Medulla oblongata (tissue), 1 donor: ENCODE results near the gene CACNA1E.

ENCODE experiments used
- DNase-seq: peaks from one replicate; pipeline ENCODE4 v3.0.0-alpha.2; 2015; ENCODE audit errors: extremely low spot score

CACNA1E gene

GRCh38 chr1:181680871-181681270 is 197.6 kb downstream of the CACNA1E start:
- no peak for DNase-seq

DNA sequence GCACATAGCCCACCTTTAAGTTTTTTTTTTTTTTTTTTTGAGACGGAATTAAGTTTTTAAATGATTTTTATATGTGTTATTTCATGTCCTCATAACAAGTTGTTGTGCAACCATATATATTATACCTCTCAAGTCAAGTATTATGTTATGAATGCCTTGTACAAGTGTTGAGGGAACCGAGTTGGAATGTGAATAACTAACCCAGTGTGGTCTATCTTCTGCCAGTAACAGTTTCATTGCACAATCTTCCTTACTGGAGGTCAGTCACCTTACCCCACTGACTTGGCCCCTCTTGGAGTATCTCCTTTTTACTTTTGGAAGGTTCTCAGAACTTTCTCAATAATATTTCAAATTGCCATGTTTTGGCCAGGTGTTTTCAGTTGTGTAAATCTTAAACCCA is 201.9 kb downstream of the CACNA1E start:
- DNase-seq: no peak

GRCh38 chr1:181701891-181702290 is 218.6 kb downstream of the CACNA1E start:
- no peak for DNase-seq

- DNase-seq: no peak
These were observed 221.2 kb downstream of the CACNA1E start for GRCh38 chr1:181704546-181704945.

- no peak for DNase-seq
These were observed 228.5 kb downstream of the CACNA1E start for GRCh38 chr1:181711820-181712219.

GRCh38 chr1:181712711-181713110 is 229.4 kb downstream of the CACNA1E start:
- peak; percentile 64 for DNase-seq

GRCh38 chr1:181714428-181714827 is 231.1 kb downstream of the CACNA1E start:
- DNase-seq: no peak

DNA sequence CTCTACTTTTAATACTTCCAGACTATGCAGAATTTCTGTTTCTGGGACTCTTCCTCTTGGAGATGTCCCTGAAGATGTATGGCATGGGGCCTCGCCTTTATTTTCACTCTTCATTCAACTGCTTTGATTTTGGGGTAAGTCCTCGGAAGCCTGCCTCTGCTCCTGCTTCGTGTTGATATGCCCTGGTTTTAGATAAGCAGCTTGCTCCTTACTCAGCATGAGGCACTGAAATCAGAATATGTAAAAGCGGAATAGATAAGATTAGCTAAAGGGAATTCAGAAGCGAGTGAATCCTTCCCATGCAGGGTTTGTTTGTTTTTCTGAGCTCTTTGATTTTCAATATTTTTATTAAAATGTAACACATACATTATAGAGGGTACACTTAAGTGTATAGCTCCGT is 234.7 kb downstream of the CACNA1E start:
- no peak for DNase-seq

GRCh38 chr1:181726320-181727012 is 243.1 kb downstream of the CACNA1E start:
- DNase-seq: no peak

DNA sequence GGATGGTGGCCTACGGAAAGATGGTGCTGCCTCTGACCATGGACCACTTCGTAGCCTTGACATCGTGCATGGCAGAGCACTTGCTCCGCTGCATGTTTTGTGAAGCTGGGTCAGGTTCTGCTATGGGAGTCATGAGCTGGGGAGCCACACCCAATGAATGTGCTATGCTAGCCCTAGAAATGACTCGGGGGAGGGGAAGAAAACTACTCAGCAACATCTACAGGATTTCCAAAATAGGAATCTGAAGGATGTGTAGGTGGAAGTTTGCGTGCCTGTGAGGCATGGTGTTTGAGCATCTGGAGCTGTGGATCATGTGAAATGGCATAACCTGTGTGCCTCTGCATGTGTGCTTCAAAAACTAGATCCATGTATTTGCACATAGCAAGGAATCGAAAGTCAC is 247.3 kb downstream of the CACNA1E start:
- no peak for DNase-seq

DNA sequence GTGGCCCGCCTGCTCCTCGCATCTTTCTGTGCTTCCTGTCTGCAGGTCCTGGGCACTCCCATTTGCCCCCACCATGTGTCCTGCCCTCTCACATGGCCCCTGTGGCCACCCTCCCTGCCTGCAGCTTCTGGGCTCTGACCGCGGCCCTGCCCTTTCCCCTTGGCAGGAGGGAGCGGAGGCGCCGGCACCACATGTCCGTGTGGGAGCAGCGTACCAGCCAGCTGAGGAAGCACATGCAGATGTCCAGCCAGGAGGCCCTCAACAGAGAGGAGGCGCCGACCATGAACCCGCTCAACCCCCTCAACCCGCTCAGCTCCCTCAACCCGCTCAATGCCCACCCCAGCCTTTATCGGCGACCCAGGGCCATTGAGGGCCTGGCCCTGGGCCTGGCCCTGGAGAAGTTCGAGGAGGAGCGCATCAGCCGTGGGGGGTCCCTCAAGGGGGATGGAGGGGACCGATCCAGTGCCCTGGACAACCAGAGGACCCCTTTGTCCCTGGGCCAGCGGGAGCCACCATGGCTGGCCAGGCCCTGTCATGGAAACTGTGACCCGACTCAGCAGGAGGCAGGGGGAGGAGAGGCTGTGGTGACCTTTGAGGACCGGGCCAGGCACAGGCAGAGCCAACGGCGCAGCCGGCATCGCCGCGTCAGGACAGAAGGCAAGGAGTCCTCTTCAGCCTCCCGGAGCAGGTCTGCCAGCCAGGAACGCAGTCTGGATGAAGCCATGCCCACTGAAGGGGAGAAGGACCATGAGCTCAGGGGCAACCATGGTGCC is 249.1 kb downstream of the CACNA1E start:
- no peak for DNase-seq

DNA sequence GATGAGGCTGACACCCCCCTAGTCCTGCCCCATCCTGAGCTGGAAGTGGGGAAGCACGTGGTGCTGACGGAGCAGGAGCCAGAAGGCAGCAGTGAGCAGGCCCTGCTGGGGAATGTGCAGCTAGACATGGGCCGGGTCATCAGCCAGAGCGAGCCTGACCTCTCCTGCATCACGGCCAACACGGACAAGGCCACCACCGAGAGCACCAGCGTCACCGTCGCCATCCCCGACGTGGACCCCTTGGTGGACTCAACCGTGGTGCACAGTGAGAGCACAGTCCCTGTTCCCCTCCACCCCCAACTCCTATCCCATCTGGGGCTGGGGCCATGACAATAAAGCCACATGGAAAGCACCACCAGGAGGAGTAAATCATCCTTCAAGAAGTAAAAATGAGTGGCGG is 250.2 kb downstream of the CACNA1E start:
- DNase-seq: no peak

DNA sequence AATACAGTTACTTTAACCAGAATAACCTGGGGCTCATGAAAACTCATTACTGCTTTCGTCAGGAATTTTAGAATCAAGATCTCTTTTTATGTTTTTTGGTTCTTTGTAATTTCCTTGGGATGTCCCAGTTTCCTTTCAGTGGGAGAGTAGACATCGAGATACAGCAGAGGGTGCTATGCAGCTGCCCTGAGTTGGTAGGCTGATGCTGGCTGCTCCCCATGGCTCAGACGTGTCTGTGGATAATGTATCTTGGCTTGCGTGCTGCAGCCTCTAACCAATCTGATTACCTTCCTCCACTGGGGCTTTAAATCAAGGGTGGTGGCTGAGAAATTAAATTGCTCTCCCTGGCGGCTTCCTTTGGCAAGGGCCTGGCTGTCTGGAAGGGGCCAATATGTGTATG is 253.7 kb downstream of the CACNA1E start:
- peak; percentile 18 for DNase-seq

DNA sequence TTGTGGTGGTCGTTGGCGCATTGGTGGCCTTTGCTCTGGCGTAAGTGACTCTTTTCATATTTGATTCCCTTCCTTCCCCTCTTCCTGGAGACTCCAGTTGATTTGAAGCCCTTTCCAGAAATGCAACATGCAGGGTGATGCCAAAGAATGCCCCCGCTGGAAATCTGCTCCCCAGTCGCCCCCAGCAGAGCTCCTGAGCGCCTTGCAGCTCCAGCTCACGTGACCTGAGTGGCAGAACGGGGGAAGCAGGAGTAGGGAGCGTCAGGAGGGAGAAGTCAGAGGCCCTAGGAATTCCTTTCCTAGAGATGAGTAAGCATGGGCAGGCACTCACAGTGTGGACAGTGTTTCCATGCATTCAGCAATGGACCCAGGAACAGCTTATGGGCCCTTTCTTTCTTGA is 255.9 kb downstream of the CACNA1E start:
- DNase-seq: no peak

GRCh38 chr1:181742426-181742825 is 259.1 kb downstream of the CACNA1E start:
- no peak for DNase-seq

DNA sequence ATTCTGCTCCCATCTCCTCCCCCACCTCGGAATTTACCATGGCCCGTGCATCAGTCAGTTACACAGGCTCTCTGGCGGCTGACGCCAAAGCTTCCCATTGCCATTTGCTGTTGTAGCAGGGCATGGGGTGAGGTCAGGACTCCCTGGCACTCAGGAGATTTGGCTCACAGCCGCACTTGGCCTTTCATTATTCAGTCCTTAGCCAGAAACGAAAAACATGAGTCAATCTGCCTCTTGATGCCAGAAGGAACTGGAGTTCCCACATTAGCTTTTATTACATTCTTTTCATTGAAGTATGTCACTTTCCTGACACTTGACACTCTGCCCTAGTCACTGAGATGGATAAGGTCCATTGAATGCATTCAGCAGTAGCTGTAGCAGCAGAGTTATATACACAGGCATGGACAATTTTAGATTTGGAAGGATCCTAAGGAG is 260.6 kb downstream of the CACNA1E start:
- DNase-seq: peak; percentile 66

GRCh38 chr1:181746224-181746623 is 262.9 kb downstream of the CACNA1E start:
- no peak for DNase-seq

DNA sequence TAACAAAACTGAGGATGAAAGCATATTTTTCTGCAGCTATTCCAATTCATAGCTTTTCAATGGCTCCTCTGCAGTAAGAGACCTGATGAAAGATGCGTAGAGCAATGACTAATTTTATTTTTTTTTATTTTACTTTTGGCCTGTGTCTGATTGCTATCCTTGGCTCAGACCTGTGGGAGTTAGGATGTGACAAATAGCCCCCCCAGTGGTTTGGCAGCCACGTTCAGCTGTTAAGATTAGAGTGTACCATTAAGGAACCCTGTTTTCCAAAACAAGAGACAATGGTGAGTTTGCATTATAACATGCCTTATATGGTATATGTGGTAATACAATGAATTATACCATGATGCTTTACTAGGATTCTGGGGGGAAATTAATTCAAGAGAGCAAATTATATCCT is 264.7 kb downstream of the CACNA1E start:
- DNase-seq: no peak

DNA sequence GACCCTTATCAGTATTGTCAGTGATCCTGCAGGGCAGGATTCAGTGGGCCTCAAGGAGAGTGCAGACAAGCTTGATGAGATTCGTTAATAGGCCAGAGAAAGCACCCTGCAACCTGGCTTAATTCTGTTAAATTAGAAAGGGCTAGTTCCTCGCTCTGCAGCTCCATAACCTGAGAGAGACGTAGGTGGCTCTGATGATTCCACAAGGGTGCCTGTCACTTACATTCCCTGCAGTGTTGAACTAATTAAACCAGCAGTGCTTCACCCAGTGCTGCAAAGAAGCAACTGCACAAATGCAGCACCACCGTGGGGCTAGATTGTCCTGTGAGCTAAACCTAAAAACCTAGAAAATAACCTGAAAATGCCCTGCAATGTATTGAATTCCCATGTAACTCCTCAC is 270.8 kb downstream of the CACNA1E start:
- no peak for DNase-seq

- DNase-seq: no peak
These were observed 276.2 kb downstream of the CACNA1E start for GRCh38 chr1:181759481-181759880.

DNA sequence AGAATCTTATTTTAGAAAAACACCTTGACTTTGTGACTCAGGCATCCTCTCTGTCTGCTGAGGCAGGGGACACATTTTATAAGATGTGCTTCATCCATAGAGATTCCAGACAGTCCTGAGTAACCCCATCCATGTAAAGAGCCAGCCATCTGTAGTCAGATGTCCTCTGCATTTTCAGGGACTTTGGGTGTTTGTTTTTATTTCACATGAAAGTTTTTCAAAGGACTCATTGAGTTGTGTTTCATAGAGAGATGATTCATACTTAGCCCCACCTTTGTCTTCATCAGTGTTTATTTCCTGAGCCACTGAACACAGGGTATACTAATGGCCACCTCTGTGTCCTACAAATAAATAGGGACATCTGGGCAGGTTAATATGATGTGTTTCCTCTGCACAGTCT is 280.4 kb downstream of the CACNA1E start:
- DNase-seq: no peak

DNA sequence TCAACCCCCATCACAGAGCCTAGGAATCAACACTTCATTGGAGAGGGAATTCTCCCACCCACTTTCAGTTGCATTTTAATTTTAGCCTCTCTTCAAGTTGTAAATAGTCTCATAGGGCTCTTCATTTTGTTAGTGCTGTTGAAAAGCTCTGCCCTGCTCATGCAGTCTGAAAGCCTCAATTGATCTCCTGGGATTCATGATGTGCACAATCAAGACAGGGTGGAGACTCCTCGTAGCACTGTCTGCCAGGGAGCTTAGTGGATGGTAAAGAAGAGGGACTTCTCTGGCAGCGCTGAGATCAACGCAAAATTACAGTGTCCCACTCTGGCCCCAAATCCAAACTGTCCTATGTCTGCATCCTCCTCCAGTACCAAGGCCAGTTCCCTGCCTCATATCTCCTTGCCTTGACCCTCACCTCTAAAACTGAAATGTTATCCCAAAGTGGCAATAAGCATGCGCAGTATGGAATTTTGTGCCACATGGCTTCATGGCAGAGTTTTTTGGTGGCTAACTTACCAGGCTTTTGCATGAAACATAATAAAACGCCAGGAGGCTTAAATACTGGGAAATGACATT is 282.2 kb downstream of the CACNA1E start:
- no peak for DNase-seq
